ENCODE measurements around the gene E4F1.
A peak's percentile ranks its signal among the peaks of the same experiment; 100 is the strongest.

Gene E4F1

GRCh38 chr16:2223221-2223941, at the start of gene E4F1:
Gene E4F1 (plus strand): TSS chr16:2223591. CDS start chr16:2223614, 23 bp downstream.
- FAIRE-seq (peak; percentile 99), DNase-seq (ENCODE audit: insufficient read length, low spot score) (peak; percentile 100)

DNA sequence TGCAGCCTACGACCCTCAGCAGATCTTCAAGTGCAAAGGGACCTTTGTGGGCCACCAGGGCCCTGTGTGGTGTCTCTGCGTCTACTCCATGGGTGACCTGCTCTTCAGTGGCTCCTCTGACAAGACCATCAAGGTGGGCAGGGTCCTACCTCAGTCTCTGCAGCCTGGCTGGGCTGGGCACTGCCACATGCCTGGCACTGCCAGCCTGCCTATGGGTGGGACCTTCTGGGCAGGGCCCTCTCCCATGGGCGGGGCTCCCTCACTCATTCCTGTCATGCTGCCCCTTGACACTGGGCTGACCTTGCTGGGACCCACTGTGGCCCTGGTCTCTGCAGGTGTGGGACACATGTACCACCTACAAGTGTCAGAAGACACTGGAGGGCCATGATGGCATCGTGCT, 49.5 kb upstream of the E4F1 start:
- no peak for FAIRE-seq
- no peak for DNase-seq (ENCODE audit: insufficient read length, low spot score)

GRCh38 chr16:2174396-2175131, 48.8 kb upstream of the E4F1 start:
- FAIRE-seq (no peak), DNase-seq (ENCODE audit: insufficient read length, low spot score) (no peak)

GRCh38 chr16:2175454-2175853, 47.9 kb upstream of the E4F1 start:
- FAIRE-seq (no peak), DNase-seq (ENCODE audit: insufficient read length, low spot score) (no peak)

- FAIRE-seq (no peak), DNase-seq (ENCODE audit: insufficient read length, low spot score) (no peak)
These were observed 47.3 kb upstream of the E4F1 start for GRCh38 chr16:2176047-2176446.

GRCh38 chr16:2177101-2177500, 46.3 kb upstream of the E4F1 start:
- no peak for DNase-seq (ENCODE audit: insufficient read length, low spot score)
- FAIRE-seq: no peak

DNA sequence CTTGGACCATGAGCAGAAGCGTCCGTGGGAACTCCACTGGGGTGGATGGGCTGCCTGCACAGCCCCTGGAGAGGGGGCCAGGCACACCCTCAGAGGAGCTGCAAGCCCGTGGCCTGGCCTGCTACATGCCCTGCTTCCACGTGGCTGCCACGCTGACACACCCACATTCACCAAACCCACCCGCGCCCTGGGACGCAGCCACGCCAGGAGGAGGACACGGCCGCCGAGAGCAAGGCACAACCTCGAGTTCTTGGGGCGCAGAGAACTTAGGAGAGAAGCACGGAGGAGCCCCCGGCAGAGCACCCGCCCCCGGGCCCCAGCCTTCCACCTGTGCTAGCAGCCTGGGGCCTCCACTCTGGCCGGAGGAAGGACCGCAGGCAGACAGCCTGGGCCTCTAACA, 45.8 kb upstream of the E4F1 start:
- FAIRE-seq: no peak

GRCh38 chr16:2178321-2179106, 44.9 kb upstream of the E4F1 start:
- no peak for DNase-seq (ENCODE audit: insufficient read length, low spot score)
- no peak for FAIRE-seq

More for the DNA sequence above, 45.8 kb upstream of the E4F1 start:
- no peak for DNase-seq (ENCODE audit: insufficient read length, low spot score)

- DNase-seq (ENCODE audit: insufficient read length, low spot score): no peak
- no peak for FAIRE-seq
These were observed 44.3 kb upstream of the E4F1 start for GRCh38 chr16:2179107-2179501.

DNA sequence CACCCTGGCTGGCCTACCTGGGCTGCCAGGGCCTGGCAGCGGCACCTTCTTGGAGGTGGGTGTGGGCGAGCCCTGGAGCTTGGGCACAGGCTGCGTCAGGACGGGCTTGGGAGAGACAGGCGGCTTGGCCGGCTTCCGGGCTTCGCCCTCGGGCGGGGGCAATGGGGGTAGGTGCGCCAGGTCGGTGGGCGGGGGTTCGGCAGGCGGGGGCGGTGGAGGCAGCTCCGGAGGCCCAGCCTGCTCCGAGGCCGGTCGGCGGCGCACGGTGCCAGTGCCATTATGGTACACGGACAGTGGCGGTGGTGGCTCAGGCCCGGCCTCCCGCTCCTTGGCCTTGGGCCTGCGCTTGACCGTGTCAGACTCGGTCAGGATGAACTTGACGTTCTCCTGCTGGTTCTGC, 43.8 kb upstream of the E4F1 start:
- FAIRE-seq (no peak), DNase-seq (ENCODE audit: insufficient read length, low spot score) (no peak)

DNA sequence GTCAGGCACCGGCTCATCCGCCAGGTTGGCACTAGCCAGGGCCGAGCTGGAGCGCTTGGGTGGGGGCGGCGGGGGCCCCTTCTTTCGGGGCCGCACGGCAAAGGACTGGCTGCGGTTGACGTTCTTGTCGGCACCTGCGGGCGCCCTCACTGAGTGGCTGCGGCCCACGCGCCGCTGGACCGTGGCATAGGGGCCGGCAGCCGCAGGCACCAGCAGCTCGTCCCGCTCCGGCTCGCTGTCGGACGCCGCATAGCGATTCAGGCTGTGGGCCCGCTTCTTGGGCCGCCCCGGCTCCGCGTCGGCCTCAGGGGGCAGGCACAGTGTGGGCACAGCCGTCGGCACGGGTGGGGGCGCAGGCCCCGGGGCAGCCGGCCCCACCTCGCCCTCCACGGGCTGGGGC, 42.9 kb upstream of the E4F1 start:
- no peak for FAIRE-seq
- no peak for DNase-seq (ENCODE audit: insufficient read length, low spot score)

GRCh38 chr16:2180962-2181923, 42.1 kb upstream of the E4F1 start:
- FAIRE-seq: no peak
- no peak for DNase-seq (ENCODE audit: insufficient read length, low spot score)

GRCh38 chr16:2181952-2182351, 41.4 kb upstream of the E4F1 start:
- no peak for DNase-seq (ENCODE audit: insufficient read length, low spot score)
- FAIRE-seq: no peak

GRCh38 chr16:2183671-2184070, 39.7 kb upstream of the E4F1 start:
- no peak for DNase-seq (ENCODE audit: insufficient read length, low spot score)
- FAIRE-seq: no peak

DNA sequence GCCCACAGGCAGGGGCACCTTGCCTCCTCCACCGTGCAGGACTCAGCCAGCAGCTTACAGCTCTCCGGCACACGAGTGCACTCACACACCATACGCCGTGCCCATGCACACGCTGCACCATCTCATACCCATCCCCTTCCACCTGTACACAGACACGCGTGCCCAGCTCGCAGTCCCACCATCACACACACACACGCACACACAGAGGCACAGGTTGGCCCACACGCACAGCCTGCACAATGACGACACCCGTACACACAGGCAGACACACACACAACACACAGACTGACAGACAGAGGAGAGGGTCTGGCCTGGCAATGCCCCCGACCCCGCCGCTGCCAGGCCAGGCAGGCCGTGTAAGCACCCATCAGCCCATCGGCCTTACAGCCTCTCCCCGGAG, 39.0 kb upstream of the E4F1 start:
- DNase-seq (ENCODE audit: insufficient read length, low spot score): no peak
- FAIRE-seq: no peak

DNA sequence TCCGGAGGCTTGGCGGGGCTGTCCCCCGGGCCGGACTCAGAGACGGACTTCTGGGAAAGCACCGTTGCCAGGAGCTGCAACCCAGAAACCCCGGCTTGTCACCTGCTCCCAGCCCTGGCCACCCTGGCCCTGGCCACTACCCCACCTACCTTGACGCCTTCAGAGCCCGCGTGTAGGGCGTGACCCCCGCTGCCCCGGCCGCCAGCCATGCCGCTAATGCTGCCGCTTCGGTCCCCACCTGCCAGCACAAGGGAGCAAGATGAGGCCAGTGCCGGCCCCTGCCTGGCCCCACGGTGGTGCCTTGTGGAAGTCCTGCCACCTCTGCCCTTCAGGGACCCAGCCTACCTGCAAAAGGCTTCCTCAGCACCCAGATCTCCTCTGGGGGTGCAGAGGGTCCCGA, 38.4 kb upstream of the E4F1 start:
- no peak for DNase-seq (ENCODE audit: insufficient read length, low spot score)
- FAIRE-seq: no peak

DNA sequence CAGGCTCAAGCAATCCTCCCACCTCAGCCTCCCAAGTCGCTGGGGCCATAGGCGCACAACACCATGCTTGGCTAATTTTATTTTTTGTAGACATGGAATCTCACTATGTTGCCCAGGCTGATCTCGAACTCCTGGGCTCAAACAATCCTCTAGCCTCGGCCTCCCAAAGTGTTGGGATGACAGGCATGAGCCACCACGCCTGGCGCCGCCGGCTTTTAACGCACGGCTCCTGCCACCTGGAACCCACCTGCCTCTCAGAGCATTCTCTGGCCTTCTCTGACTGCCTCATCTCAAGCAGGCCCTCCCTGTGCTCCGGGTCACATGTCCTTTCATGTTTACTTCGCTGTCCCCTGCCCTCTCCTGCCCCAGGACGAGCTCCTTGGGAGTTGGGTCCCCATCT, 37.3 kb upstream of the E4F1 start:
- no peak for DNase-seq (ENCODE audit: insufficient read length, low spot score)
- no peak for FAIRE-seq

DNA sequence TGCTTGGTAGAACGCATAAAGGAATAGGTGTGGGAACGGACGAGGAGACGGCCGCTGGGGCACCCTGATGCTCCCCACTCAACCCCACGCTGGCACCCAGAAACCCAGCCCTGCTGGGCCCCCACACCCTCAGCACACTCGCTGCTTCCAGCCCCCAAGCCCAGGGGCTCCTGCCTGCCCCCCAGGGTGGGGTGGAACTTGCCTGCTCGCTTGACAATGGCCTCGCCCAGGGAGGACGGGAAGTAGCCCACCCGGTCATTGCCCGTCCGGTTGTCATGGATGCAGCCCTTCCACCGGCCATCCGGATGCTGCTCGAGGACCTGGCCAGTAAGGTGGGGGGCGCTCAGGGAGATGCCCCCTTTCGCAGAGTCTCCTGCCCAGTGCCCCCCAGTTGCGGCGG, 36.9 kb upstream of the E4F1 start:
- no peak for FAIRE-seq
- DNase-seq (ENCODE audit: insufficient read length, low spot score): no peak

- DNase-seq (ENCODE audit: insufficient read length, low spot score) (no peak), FAIRE-seq (no peak)
These were observed 36.2 kb upstream of the E4F1 start for GRCh38 chr16:2187212-2187611.

DNA sequence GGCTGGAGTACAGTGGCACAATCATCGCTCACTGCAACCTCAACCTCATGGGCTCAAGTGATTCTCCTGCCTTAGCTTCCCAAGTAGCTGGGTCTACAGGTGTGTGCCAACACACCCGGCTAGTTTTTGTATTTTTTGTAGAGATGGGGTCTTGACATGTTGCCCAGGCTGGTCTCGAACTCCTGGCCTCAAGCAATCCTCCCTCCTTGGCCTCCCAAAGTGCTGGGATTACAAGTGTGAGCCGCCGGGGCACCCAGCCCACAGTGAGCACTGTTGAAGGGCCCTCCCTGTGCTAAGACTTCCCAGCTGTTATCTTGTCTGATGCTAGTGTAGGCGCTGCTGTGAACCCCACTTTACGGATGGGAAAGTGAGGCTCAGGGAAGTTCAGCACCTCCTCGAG, 35.0 kb upstream of the E4F1 start:
- no peak for FAIRE-seq
- DNase-seq (ENCODE audit: insufficient read length, low spot score): no peak

All from GM19239 (cell line).